ENCODE measurements around the gene HTR5A.

Gene HTR5A

GRCh38 chr7:155109121-155109520 lies 39.0 kb downstream of the HTR5A start:
- Mint-ChIP-seq H3K27ac (no peak overlapping the region), H3K4me1 (no peaks in the 10 kb centered on the region), H3K4me3 (no peak overlapping the region), H3K9me3 (no peaks in the 10 kb centered on the region), H3K36me3 (no peaks in the 10 kb centered on the region)
- DNase-seq (ENCODE audit: low spot score in 2 of 2) (no peak), ATAC-seq (no peak)

DNA sequence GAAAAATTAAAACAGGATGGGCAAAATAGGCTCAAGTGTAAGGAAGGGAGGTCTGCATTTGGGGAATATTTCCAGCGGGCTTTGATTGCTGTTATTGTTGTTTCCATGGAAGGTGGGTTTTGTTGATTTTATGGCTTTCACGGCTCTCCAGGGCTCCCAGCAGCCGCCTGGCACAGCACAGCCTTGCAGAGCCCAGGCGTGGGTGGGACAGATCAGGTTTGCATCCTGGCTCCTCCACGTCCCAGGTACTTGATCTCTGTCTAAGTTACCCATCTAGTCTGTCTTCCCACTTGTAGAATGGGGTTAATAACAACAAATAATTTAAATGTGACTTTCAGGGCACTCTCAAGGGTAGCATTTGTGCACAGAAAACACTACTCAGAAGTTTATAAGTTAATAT lies 45.2 kb downstream of the HTR5A start:
- DNase-seq (ENCODE audit: low spot score in 2 of 2) (no peak), ATAC-seq (no peak)
- Mint-ChIP-seq H3K27ac (no peak overlapping the region), H3K36me3 (no peaks in the 10 kb centered on the region), H3K4me3 (no peak overlapping the region), H3K4me1 (no peaks in the 10 kb centered on the region), H3K9me3 (peaks cover 4% of the 10 kb centered on the region)

DNA sequence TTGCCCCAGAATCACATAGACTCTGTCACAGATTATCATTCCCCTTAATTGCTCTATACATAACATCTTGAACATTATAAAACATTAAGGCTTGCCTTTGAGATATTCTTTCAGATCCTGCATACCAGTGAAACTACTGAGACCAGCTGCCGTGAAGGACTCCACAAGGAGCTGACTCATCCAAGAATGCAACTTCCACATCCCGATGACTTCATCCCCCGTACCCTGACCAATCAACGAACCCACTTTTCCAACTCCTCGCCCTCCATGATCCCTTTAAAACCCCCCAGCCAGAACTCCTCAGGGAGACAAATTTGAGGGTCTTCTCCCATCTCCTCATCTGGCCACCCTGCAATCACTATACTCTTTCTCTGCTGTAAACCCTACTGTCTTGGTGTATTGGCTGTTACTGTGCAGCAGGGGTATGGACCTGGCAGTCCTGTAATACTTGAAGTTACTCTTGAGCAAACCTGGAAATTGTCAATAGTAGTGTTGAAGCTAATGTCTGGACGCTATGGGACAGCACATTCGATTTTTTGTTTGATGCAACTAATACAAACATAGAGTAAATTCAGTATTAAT lies 49.8 kb downstream of the HTR5A start:
- peaks cover 4% of the 10 kb centered on the region for H3K9me3 Mint-ChIP-seq

DNA sequence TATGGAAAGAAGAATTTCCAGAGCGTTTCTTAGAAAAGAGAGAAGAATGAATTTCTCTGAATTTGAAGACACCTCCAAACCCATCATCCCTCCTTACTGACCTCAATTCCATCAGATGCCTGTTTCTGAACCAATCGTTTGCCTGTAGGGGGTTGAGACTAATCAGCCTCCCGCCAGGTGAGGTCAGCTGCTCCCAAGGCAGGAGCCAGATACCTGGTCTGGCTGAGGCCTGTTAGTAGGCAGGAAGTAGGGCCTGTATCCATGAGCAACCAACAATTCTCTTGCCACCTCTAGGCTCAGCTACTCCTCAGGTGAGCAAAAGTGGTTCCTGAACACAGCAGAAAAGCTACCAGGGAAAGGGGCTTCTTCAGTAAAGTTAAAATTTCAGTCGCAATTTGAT lies 50.3 kb downstream of the HTR5A start:
- DNase-seq (ENCODE audit: low spot score in 2 of 2) (no peak), ATAC-seq (no peak)
- no peak overlapping the region for H3K27ac Mint-ChIP-seq
- peaks cover 4% of the 10 kb centered on the region for H3K9me3 Mint-ChIP-seq
- H3K36me3 Mint-ChIP-seq = no peaks in the 10 kb centered on the region
- no peak overlapping the region for H3K4me3 Mint-ChIP-seq
- no peaks in the 10 kb centered on the region for H3K4me1 Mint-ChIP-seq

More for the DNA sequence above, 49.8 kb downstream of the HTR5A start:
- no peak for ATAC-seq
- no peak overlapping the region for H3K4me3 Mint-ChIP-seq
- no peaks in the 10 kb centered on the region for H3K36me3 Mint-ChIP-seq
- no peak overlapping the region for H3K27ac Mint-ChIP-seq
- no peaks in the 10 kb centered on the region for H3K4me1 Mint-ChIP-seq
- no peak for DNase-seq (ENCODE audit: low spot score in 2 of 2)

GRCh38 chr7:155122831-155123230 lies 52.7 kb downstream of the HTR5A start:
- H3K27ac Mint-ChIP-seq = no peak overlapping the region
- no peaks in the 10 kb centered on the region for H3K36me3 Mint-ChIP-seq
- no peak for ATAC-seq
- no peaks in the 10 kb centered on the region for H3K4me1 Mint-ChIP-seq
- no peak for DNase-seq (ENCODE audit: low spot score in 2 of 2)
- H3K9me3 Mint-ChIP-seq = peaks cover 4% of the 10 kb centered on the region
- H3K4me3 Mint-ChIP-seq = no peak overlapping the region

DNA sequence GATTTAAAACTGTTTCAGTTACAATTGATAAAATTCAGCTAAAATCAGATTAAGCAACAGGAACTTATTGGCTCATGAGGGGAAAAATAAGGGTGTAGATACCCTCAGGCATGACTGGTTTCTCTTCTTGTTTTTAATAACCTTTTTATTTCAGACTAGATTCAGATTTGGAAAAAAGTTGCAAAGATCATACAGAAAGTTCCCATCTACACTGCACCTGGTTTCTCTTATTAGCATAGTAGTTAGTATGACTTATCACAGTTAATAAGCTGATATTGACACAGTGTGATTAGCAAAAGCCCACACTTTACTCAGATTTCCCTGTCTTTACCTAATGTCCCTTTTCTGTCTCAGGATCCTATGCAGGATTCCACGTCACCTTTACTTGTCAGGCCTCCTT lies 53.3 kb downstream of the HTR5A start:
- no peaks in the 10 kb centered on the region for H3K4me1 Mint-ChIP-seq
- ATAC-seq = no peak
- no peak overlapping the region for H3K4me3 Mint-ChIP-seq
- H3K9me3 Mint-ChIP-seq = peaks cover 4% of the 10 kb centered on the region
- DNase-seq (ENCODE audit: low spot score in 2 of 2) = no peak
- H3K36me3 Mint-ChIP-seq = no peaks in the 10 kb centered on the region
- H3K27ac Mint-ChIP-seq = no peak overlapping the region

GRCh38 chr7:155124706-155125105 lies 54.6 kb downstream of the HTR5A start:
- ATAC-seq (peak; percentile 19), DNase-seq (ENCODE audit: low spot score in 2 of 2) (no peak)
- Mint-ChIP-seq H3K9me3 (peaks cover 4% of the 10 kb centered on the region), H3K4me1 (no peaks in the 10 kb centered on the region), H3K36me3 (no peaks in the 10 kb centered on the region), H3K4me3 (no peak overlapping the region), H3K27ac (no peak overlapping the region)

GRCh38 chr7:155129186-155129585 lies 59.1 kb downstream of the HTR5A start:
- no peak for DNase-seq (ENCODE audit: low spot score in 2 of 2)
- Mint-ChIP-seq H3K9me3 (no peaks in the 10 kb centered on the region), H3K4me1 (no peaks in the 10 kb centered on the region), H3K4me3 (no peak overlapping the region), H3K36me3 (no peaks in the 10 kb centered on the region), H3K27ac (no peak overlapping the region)
- no peak for ATAC-seq

- ATAC-seq (no peak), DNase-seq (ENCODE audit: low spot score in 2 of 2) (no peak)
- Mint-ChIP-seq H3K4me1 (no peaks in the 10 kb centered on the region), H3K27ac (no peak overlapping the region), H3K9me3 (no peaks in the 10 kb centered on the region), H3K4me3 (no peak overlapping the region), H3K36me3 (no peaks in the 10 kb centered on the region)
Observed at GRCh38 chr7:155129789-155130188, 59.7 kb downstream of the HTR5A start.

- DNase-seq (ENCODE audit: low spot score in 2 of 2) = no peak
- Mint-ChIP-seq H3K36me3 (no peaks in the 10 kb centered on the region), H3K4me1 (no peaks in the 10 kb centered on the region), H3K27ac (no peak overlapping the region), H3K4me3 (no peak overlapping the region), H3K9me3 (no peaks in the 10 kb centered on the region)
- no peak for ATAC-seq
Observed at GRCh38 chr7:155130493-155130892, 60.4 kb downstream of the HTR5A start.

- ATAC-seq (no peak), DNase-seq (ENCODE audit: low spot score in 2 of 2) (no peak)
- Mint-ChIP-seq H3K4me1 (no peaks in the 10 kb centered on the region), H3K9me3 (no peaks in the 10 kb centered on the region), H3K4me3 (no peak overlapping the region), H3K36me3 (no peaks in the 10 kb centered on the region), H3K27ac (no peak overlapping the region)
Observed at GRCh38 chr7:155131090-155131489, 61.0 kb downstream of the HTR5A start.

GRCh38 chr7:155132431-155132830 lies 62.3 kb downstream of the HTR5A start:
- H3K27ac Mint-ChIP-seq = no peak overlapping the region
- no peak for DNase-seq (ENCODE audit: low spot score in 2 of 2)
- no peaks in the 10 kb centered on the region for H3K36me3 Mint-ChIP-seq
- H3K9me3 Mint-ChIP-seq = no peaks in the 10 kb centered on the region
- H3K4me1 Mint-ChIP-seq = no peaks in the 10 kb centered on the region
- H3K4me3 Mint-ChIP-seq = no peak overlapping the region
- no peak for ATAC-seq

DNA sequence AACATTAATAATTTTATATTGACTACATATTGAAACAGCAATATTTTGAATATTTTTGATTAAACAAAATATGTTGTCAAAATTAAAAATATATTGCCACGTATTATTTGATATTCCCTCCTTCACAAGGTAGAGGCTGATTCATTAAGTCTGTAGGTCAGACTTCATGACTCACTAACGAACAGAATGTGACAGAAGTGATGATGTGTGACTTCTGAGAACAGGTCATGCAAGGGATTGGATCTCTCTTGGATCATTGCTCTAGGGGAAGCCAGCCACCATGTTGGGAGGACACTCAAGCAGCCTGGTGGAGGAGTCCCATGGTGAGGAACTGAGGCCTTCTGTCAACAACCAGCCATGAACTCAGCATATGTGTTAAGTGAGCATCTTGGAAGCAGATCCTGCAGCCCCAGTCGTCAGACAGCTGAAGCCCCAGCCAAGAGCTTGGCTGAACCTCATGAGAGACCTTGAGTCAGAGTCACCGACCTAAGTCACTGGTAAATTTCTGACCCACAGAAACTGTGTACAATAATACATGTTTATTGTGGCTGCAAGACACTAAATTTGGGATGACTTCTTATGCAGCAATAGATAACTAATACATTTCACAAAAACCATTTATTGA lies 66.6 kb downstream of the HTR5A start:
- DNase-seq (ENCODE audit: low spot score in 2 of 2) = peak in 1 of 2 donors; percentile 37
- Mint-ChIP-seq H3K9me3 (peaks cover 2% of the 10 kb centered on the region), H3K36me3 (no peaks in the 10 kb centered on the region), H3K27ac (no peak overlapping the region), H3K4me1 (no peaks in the 10 kb centered on the region), H3K4me3 (no peak overlapping the region)
- peak; percentile 74 for ATAC-seq

Measured in stimulated activated effector memory CD8-positive, alpha-beta T cell treated with anti-CD3 and anti-CD28 coated beads, Interleukin-12 subunit alpha, Interleukin-12 subunit beta, amount 100 ng/mL, for 72 hours (primary cell).